Right lobe of liver (tissue), 6 donors: ENCODE data around the gene NYNRIN. TPM values are rescaled to one million over a fixed set of nuclear protein-coding genes. Genes with fewer than 3 reads are reported as not detected.
A peak's percentile ranks its signal among the peaks of the same experiment; 100 is the strongest.

Source experiments
- ATAC-seq, 4 donors: fragments of 200-7000 bp; cut with Tn5 transposase; one replicate each; pipeline ENCODE4 v1.9.1; 2020; ENCODE audit warnings: mild to moderate bottlenecking in 4 of 4, moderate library complexity in 4 of 4
- DNase-seq, 3 donors: peaks; one replicate each; pipeline ENCODE4 v3.0.0-alpha.2; 2020
- H3K27ac ChIP-seq, 3 donors: fragments of 200-600 bp; one replicate each; pipeline ENCODE4 v1.8.0; 2022
- H3K27me3 ChIP-seq, 2 donors: fragments of 200-600 bp; one replicate each; pipeline ENCODE4 v1.8.0; 2022
- H3K36me3 ChIP-seq, 4 donors: fragments of 200-600 bp; sonication (generic) in 1 of 4; one replicate each; pipeline versions ENCODE4 v1.5.1 to v1.8.0; 2017 to 2022; ENCODE audit warnings: control low read depth in 1 of 4
- H3K4me1 ChIP-seq, 4 donors: fragments of 200-600 bp; sonication (generic) in 1 of 4; one replicate each; pipeline versions ENCODE4 v1.5.1 to v1.8.0; 2017 to 2022; ENCODE audit warnings: control low read depth in 1 of 4
- H3K4me3 ChIP-seq, 3 donors: fragments of 200-600 bp; one replicate each; pipeline ENCODE4 v1.8.0; 2022
- H3K9me3 ChIP-seq, 4 donors: fragments of 200-600 bp; sonication (generic) in 1 of 4; one replicate each; pipeline versions ENCODE4 v1.5.1 to v1.8.0; 2017 to 2022; ENCODE audit warnings: control low read depth in 1 of 4
- POLR2A ChIP-seq: fragments of 450-650 bp; IDR thresholded peaks from one replicate; pipeline ENCODE4 v1.6.1; 2017; ENCODE audit warnings: antibody characterized with exemption, mild to moderate bottlenecking
- WGBS: methylation state at CpG from one replicate; pipeline ENCODE4 v1.1.6; 2018; ENCODE audit warnings: low coverage, low lambda C conversion rate; ENCODE audit not compliant: insufficient coverage; ENCODE audit errors: missing lambda C conversion rate; 5-methylcytosine and 5-hydroxymethylcytosine counted together
- intact Hi-C, 2 donors: fragments of 100-400 bp; cut with DNase I; formaldehyde crosslinking; loops; one replicate each; pipeline versions ENCODE4 v1.11.2 to v1.14.1; 2022
- total RNA-seq, 6 experiments: library from RNA; depleted of rRNA in 2 of 6; stranded (reverse); fragments of >200 nt in 2 of 6; fragmentation: NEBNext Ultra II Directional in 3 of 6; extraction: Animal tissue kit (Norgen Biotek cat#: 25700) in 3 of 6; gene quantifications; one replicate each; pipeline versions ENCODE4 v1.1.0 to v1.2.4, GENCODE V29; 2016 to 2023
- TF ChIP-seq, protein P1 (sequence below), 4 donors: fragments of 200-600 bp in 3 of 4; fragments of 450-650 bp in 1 of 4; IDR thresholded peaks; one replicate each; pipeline versions ENCODE4 v1.5.1 to v1.8.0; 2016 to 2022; ENCODE audit warnings: antibody characterized with exemption in 4 of 4, mild to moderate bottlenecking in 2 of 4
- donor health status: DM: no; HTN: yes; CAD: no.
- donor health status: DM: no; HTN: no; CAD: no.
- donor health status: DM: no; HTN: no; CAD: no.
- donor health status: DM: no; HTN: yes; CAD: no.
- donor health status: DM: no; HTN: yes; CAD: no.

NYNRIN gene
- total RNA-seq, 6 experiments from 2014 or later, result 1.8 to 6.1 (median 2.7) TPM

DNA sequence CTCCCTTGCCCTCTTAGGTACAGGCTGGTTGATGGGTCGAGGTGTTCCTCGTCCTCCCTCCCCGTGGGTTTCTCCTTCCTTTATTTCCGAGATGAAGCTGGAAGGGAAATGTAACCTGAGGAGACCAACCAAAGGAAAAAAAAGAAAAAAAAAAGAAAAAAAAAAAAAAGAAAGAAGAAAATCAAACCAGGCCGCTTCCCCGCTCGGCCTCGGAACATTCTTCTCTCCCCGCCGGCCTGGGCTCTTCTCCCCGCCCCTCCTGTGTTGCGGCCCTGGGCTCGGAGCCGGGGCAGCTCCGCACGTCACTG is 32.4 kb upstream of the NYNRIN start:
- Histone ChIP-seq H3K36me3 (no peaks in the 10 kb centered on the region), H3K4me3 (peak overlapping the region in 2 of 3 donors; percentile 16), H3K4me1 (no peaks in the 10 kb centered on the region), H3K27me3 (no peaks in the 10 kb centered on the region), H3K27ac (peak overlapping the region in 2 of 3 donors; percentile 19 to 35), H3K9me3 (no peaks in the 10 kb centered on the region)
- intact Hi-C loops, result loop anchor here (5.0 kb wide), 1 partner anchor 66 kb away; no protein-coding TSS in a partner anchor
- ATAC-seq (no peak), DNase-seq (no peak)
- WGBS, result 29% methylated on average over 12 of the region's 16 CpGs
- TF ChIP-seq POLR2A, result no peak
- TF ChIP-seq, protein P1, sequence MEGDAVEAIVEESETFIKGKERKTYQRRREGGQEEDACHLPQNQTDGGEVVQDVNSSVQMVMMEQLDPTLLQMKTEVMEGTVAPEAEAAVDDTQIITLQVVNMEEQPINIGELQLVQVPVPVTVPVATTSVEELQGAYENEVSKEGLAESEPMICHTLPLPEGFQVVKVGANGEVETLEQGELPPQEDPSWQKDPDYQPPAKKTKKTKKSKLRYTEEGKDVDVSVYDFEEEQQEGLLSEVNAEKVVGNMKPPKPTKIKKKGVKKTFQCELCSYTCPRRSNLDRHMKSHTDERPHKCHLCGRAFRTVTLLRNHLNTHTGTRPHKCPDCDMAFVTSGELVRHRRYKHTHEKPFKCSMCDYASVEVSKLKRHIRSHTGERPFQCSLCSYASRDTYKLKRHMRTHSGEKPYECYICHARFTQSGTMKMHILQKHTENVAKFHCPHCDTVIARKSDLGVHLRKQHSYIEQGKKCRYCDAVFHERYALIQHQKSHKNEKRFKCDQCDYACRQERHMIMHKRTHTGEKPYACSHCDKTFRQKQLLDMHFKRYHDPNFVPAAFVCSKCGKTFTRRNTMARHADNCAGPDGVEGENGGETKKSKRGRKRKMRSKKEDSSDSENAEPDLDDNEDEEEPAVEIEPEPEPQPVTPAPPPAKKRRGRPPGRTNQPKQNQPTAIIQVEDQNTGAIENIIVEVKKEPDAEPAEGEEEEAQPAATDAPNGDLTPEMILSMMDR (IDR thresholded peaks at IDR 0.05), result no peak

DNA sequence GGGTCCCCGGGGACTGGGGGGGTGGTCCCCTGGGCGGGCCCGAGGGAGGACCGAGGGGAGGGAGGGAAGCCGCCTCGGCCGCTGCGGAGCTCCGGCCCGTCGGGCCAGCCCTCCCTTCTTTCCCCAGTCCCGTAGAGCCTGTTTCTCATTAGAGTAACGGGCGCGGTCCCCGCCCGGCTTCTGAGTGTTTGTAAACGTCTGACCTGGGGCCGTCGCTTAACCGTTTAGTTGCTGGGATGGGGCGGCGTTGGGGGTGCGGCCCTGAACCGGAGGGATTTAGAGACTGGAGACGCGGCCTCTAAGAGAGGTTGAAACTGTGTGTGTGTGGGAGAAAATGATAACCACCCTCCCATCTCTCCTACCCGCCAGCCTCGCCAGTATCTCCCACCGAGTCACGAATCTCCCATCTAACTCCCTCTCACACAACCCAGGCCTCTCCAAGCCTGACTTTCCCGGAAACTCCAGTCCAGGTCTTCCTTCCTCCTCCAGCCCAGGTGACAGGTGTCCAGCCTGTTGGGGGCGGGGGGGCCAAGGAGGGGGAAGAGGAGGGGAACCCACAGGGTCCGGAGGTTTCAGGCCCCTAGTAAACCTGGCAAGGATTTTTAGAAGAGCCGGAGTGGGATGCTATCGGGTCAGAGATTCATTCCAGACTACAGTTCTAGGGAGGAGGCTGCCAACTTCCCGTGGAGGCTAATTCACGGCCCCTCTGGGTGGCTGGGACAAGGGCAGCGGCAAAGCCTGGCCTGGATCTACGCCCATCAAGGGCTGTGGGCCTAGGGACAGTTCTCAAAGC is 31.9 kb upstream of the NYNRIN start:
- intact Hi-C loops, result loop anchor here (5.0 kb wide), 1 partner anchor 65 kb away; no protein-coding TSS in a partner anchor
- ATAC-seq, result peak; percentile 37 to 52 (median 46)
- peak overlapping the region; percentile 14 to 35 (median 33) for H3K27ac ChIP-seq

DNA sequence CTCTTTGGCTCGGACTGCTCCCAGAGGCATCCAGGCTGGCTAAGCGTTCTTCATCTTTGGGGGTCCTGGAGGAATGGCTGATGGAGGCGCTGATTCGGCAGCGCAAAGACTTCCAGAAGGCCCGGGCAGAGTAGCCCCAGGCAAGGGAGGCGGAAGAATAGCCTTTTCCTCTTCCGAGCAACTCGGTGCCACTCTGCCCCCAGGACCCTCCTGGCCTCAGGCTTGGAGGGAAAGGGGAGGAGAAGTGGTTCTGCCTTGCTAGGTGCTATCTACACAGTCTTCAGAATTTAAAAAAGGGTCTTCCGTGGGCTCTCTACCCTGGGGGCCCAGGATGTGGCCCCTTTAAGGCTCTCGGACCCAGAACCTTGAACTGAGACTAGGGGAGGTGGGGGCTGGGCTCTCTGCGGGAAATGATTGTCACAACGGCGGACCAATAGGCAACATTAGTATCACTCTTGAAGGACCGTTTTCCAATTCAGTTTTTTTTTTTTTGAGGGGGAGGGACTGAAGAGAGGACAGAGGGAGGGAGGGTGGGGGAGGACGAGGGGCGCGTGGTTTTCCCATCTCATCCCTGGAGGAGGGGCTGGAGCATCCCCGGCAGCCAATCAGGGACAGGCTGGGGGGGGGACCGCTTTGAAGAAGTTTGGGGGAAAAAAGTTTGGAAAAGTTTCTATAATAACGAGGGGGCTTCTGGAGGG is 31.1 kb upstream of the NYNRIN start, which contains the start of gene NFATC4:
Gene NFATC4 (plus strand): TSS at position 671 of the 698 bp plus-strand sequence. CDS start 157 bp downstream, outside the sequence.
- ATAC-seq (no peak), DNase-seq (no peak)
- Histone ChIP-seq H3K4me3 (peak within 1 kb of the TSS; percentile 16 to 31 (median 18)), H3K27ac (peak within 1 kb of the TSS; percentile 14 to 35 (median 15)), H3K27me3 (no peaks in the 10 kb centered on the region), H3K4me1 (no peaks in the 10 kb centered on the region), H3K36me3 (no peaks in the 10 kb centered on the region), H3K9me3 (no peaks in the 10 kb centered on the region)
- intact Hi-C loops, result loop anchor here (5.0 kb wide), 1 partner anchor 65 kb away; no protein-coding TSS in a partner anchor
- TF ChIP-seq POLR2A, result no peak
- TF ChIP-seq, protein P1 (IDR thresholded peaks at IDR 0.05), result no peak
- 12% methylated on average over 13 of the region's 21 CpGs for whole genome bisulfite sequencing

More for the DNA sequence above, 31.9 kb upstream of the NYNRIN start:
- peak in 2 of 3 donors; percentile 51 to 58 for DNase-seq
- Histone ChIP-seq H3K4me3 (peak overlapping the region in 2 of 3 donors; percentile 16), H3K9me3 (no peaks in the 10 kb centered on the region), H3K4me1 (no peaks in the 10 kb centered on the region), H3K36me3 (no peaks in the 10 kb centered on the region), H3K27me3 (no peaks in the 10 kb centered on the region)
- WGBS, result 30% methylated on average over 20 of the region's 40 CpGs
- TF ChIP-seq POLR2A, result no peak
- TF ChIP-seq, protein P1 (IDR thresholded peaks at IDR 0.05), result no peak

DNA sequence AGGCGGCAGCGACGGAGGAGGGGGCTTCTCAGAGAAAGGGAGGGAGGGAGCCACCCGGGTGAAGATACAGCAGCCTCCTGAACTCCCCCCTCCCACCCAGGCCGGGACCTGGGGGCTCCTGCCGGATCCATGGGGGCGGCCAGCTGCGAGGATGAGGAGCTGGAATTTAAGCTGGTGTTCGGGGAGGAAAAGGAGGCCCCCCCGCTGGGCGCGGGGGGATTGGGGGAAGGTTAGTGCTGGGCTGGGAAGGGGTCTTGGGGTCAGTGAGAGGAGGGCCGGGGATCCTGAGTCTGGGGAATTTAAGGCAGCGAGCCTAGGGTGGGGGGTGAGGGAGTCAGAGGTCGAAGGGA is 30.6 kb upstream of the NYNRIN start:
- Histone ChIP-seq H3K27ac (no peak overlapping the region), H3K4me1 (no peaks in the 10 kb centered on the region), H3K9me3 (no peaks in the 10 kb centered on the region), H3K36me3 (no peaks in the 10 kb centered on the region), H3K4me3 (peak overlapping the region in 1 of 3 donors; percentile 31), H3K27me3 (no peaks in the 10 kb centered on the region)
- intact Hi-C loops, result loop anchor here (5.0 kb wide), 1 partner anchor 64 kb away; no protein-coding TSS in a partner anchor
- DNase-seq, result no peak
- TF ChIP-seq POLR2A, result no peak
- TF ChIP-seq, protein P1 (IDR thresholded peaks at IDR 0.05), result no peak
- ATAC-seq, result no peak
- 0% methylated on average over 10 of the region's 15 CpGs for WGBS
